ENCODE results near the gene NCKAP5L. TPM values are rescaled to one million over a fixed set of nuclear protein-coding genes. Genes with fewer than 3 reads are reported as not detected.

NCKAP5L gene
- total RNA-seq, 6 donors from 2014 or later: 21.1 to 58.9 (median 30.8) TPM

DNA sequence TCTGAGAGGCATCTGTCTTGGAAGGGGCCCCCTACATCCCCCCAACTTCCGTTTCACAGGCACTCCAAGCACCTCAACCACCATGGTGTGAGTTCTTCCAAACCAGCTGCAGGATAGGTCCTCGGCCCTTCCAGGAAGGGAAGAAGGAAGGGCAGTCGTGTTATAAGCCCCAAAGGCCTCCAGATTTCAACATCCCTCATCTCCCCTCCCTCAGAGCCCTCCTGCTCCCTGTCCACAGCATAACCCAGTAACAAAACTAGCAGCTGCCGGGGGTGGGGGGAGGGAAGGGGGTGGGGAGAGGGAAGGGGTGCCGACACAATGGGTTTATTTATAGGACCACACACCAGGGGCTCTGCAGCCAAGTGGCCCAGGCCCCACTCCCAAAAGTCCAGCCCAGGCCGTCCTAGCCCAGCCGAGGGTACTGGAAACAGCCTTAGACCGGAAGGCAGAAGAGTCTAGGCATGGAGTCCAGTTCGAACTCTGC, 18.3 kb downstream of the NCKAP5L start:
- Histone ChIP-seq H3K27me3 (no peaks in the 10 kb centered on the region), H3K4me3 (no peak overlapping the region), H3K4me1 (peaks cover 22 to 36% (median 24%) of the 10 kb centered on the region in 4 donors), H3K36me3 (peaks cover 0 to 15% (median 9%) of the 10 kb centered on the region in 4 donors), H3K9me3 (no peaks in the 10 kb centered on the region), H3K27ac (peak overlapping the region; percentile 62 to 84 (median 66))
- TF ChIP-seq, protein P1, sequence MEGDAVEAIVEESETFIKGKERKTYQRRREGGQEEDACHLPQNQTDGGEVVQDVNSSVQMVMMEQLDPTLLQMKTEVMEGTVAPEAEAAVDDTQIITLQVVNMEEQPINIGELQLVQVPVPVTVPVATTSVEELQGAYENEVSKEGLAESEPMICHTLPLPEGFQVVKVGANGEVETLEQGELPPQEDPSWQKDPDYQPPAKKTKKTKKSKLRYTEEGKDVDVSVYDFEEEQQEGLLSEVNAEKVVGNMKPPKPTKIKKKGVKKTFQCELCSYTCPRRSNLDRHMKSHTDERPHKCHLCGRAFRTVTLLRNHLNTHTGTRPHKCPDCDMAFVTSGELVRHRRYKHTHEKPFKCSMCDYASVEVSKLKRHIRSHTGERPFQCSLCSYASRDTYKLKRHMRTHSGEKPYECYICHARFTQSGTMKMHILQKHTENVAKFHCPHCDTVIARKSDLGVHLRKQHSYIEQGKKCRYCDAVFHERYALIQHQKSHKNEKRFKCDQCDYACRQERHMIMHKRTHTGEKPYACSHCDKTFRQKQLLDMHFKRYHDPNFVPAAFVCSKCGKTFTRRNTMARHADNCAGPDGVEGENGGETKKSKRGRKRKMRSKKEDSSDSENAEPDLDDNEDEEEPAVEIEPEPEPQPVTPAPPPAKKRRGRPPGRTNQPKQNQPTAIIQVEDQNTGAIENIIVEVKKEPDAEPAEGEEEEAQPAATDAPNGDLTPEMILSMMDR (IDR thresholded peaks at IDR 0.05): no peak
- TF ChIP-seq POLR2A (IDR thresholded peaks at IDR 0.05): no peak
- no peak for TF ChIP-seq POLR2AphosphoS5 (IDR thresholded peaks at IDR 0.05)
- no peak for TF ChIP-seq EP300 (IDR thresholded peaks at IDR 0.05)
- ATAC-seq (ENCODE audit: low FRiP score in 2 of 2): peak in 1 of 2 donors; percentile 2
- DNase-seq: no peak
- 38 to 52% methylated on average over 8 to 9 of the region's 9 CpGs for WGBS, 2 donors

DNA sequence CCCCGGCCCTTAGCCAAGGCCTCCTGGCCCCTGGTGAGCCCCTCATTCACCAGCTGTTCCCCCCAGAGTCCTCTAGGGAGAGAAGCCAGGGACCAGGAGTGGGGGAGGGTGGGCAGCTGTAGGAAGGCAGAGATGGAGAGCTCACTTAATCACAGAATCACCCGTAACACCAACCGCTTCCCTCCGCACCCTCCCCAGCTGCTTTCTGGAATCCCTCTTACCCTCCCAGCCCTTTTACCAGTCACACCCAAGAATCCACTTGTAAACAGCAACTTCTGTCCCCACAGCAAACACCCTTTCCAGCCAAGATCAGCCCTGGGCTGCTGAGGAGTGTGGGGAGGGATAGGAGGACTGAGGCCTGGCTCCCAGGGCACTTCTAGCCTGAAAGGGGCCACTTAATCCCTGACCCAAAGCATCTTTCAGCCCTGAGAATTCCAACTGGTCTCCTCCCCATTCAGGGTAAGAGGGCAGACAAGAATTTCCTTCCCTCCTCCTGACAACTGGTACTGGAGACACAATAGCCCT, 18.8 kb downstream of the NCKAP5L start:
- peak; percentile 17 to 45 for TF ChIP-seq POLR2AphosphoS5 (IDR thresholded peaks at IDR 0.05)
- TF ChIP-seq, protein P1 (IDR thresholded peaks at IDR 0.05): no peak
- TF ChIP-seq EP300 (IDR thresholded peaks at IDR 0.05): no peak
- no peak for TF ChIP-seq POLR2A (IDR thresholded peaks at IDR 0.05)
- 37 to 45% methylated on average over 3 to 4 of the region's 4 CpGs for WGBS, 2 donors
- H3K27ac ChIP-seq: peak overlapping the region; percentile 62 to 84 (median 66)
- peak in 1 of 2 donors; percentile 64 for DNase-seq
- peaks cover 0 to 20% (median 14%) of the 10 kb centered on the region in 4 donors for H3K36me3 ChIP-seq
- peak overlapping the region in 1 of 4 donors; percentile 13 for H3K4me3 ChIP-seq
- ATAC-seq (ENCODE audit: low FRiP score in 2 of 2): peak; percentile 81 to 91
- H3K9me3 ChIP-seq: no peaks in the 10 kb centered on the region
- H3K27me3 ChIP-seq: no peaks in the 10 kb centered on the region
- H3K4me1 ChIP-seq: peaks cover 22 to 36% (median 24%) of the 10 kb centered on the region in 4 donors

DNA sequence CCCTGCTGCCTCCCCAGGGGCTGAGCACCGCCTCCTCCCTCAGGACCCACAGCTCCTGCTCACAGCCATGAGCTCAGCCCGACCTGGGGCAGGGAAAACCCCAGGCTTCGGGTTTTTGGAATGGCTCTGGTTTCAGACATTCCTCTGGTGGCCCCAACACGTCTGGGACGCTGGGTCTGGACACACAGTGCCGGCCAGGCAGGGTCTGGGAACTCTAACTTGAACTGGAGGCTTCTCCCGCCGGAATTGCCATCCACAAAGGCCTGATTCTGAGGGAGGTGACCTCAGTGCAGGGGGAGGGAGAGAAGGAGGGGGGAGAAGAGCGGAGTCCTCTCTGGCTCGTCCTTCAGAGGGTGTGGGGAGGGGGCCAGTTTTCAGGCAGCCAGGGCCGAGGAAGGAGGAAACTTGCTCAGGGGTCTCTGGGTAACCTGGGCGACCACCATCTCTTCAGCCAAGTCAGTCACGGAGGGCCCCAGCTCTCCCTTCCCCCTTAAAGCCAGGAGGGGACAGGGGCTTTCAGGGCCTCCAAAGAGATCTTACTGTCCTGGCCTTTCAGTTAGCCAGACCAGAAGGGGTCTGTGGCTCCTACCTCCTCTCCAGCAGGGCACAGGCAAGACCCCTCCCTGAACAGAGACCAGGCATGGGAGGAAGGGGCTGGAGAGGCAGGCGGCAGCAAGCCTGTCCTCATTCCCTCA, 19.4 kb downstream of the NCKAP5L start:
- DNase-seq (no peak), ATAC-seq (ENCODE audit: low FRiP score in 2 of 2) (peak; percentile 75 to 77)
- peak overlapping the region in 1 of 4 donors; percentile 13 for H3K4me3 ChIP-seq
- peak in 1 of 4 donors; percentile 21 for TF ChIP-seq EP300 (IDR thresholded peaks at IDR 0.05)
- TF ChIP-seq POLR2AphosphoS5 (IDR thresholded peaks at IDR 0.05): peak in 1 of 2 donors; percentile 20
- TF ChIP-seq, protein P1 (IDR thresholded peaks at IDR 0.05): no peak
- peak overlapping the region; percentile 62 to 84 (median 66) for H3K27ac ChIP-seq
- 76% methylated on average over 8 to 14 of the region's 14 CpGs for WGBS, 2 donors
- peaks cover 22 to 36% (median 24%) of the 10 kb centered on the region in 4 donors for H3K4me1 ChIP-seq
- H3K27me3 ChIP-seq: no peaks in the 10 kb centered on the region
- no peaks in the 10 kb centered on the region for H3K9me3 ChIP-seq
- peaks cover 0 to 22% (median 20%) of the 10 kb centered on the region in 4 donors for H3K36me3 ChIP-seq

DNA sequence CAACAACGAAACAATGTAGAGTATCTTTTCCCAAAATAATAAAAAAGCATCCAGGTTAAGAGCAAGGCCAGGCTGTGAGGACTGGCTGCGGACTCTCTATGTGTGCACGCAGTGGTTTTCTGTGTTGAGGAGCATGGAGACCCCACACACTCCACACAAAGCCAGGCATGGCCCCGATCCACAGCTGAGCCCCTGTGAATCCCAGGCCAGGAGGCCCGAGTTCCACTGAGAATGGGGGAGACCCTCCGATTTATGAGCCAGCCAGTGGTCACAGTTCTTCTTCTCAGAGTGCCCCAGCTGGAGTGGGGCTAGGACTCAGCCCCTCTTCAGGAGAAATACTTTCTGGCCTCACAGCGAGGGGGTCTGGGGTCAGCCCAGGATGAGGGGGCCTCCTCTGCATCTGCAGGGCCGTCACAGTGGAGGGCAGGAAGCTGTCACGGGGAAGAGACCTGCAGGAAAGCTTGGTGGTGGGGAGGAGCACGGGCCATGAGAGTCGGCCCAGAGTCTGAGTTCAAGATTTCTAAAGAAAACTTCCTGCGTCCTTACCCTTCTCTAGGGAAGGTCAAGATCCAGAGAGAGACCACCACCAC, 20.1 kb downstream of the NCKAP5L start:
- Histone ChIP-seq H3K4me3 (no peak overlapping the region), H3K9me3 (no peaks in the 10 kb centered on the region), H3K36me3 (peaks cover 0 to 30% (median 26%) of the 10 kb centered on the region in 4 donors), H3K27me3 (no peaks in the 10 kb centered on the region), H3K27ac (peak overlapping the region; percentile 62 to 84 (median 66)), H3K4me1 (peaks cover 22 to 36% (median 24%) of the 10 kb centered on the region in 4 donors)
- no peak for DNase-seq
- no peak for ATAC-seq (ENCODE audit: low FRiP score in 2 of 2)
- 79 to 84% methylated on average over 10 to 12 of the region's 12 CpGs for WGBS, 2 donors
- TF ChIP-seq POLR2AphosphoS5 (IDR thresholded peaks at IDR 0.05) (no peak), POLR2A (IDR thresholded peaks at IDR 0.05) (no peak), EP300 (IDR thresholded peaks at IDR 0.05) (no peak)
- TF ChIP-seq, protein P1 (IDR thresholded peaks at IDR 0.05): no peak
